Panc1 (cell line): Measurements from ENCODE around the gene ZNF212. TPM values are rescaled to one million over a fixed set of nuclear protein-coding genes. Genes with fewer than 3 reads are reported as not detected.

Experiments used
- ATAC-seq: fragments of 200-7000 bp; cut with Tn5 transposase; 2 replicates; pipeline ENCODE4 v1.9.1; 2020; ENCODE audit warnings: mild to moderate bottlenecking, moderate library complexity
- BruUV-seq: library from RNA; stranded (reverse); fragments of 400-500 nt; replicated peaks from 2 replicates; lab custom pipeline; 2021; lab: Mats Ljungman, UMichigan
- CTCF ChIA-PET: fragments of 300-600 bp; sonication (Branson Sonifier 250); formaldehyde crosslinking; loops from one replicate; lab custom pipeline; 2022; ENCODE audit warnings: antibody characterized with exemption; lab: Charles Lee
- POLR2A ChIA-PET: fragments of 300-600 bp; sonication (Branson Sonifier 250); formaldehyde crosslinking; loops from one replicate; lab custom pipeline; 2022; ENCODE audit warnings: antibody characterized with exemption; lab: Charles Lee
- DNase-seq: peaks from one replicate; pipeline ENCODE4 v3.0.0-alpha.2; 2010; ENCODE audit warnings: low read depth, low spot score
- H3K27ac ChIP-seq: 2 replicates; pipeline ENCODE4 v1.5.1; 2011; ENCODE audit warnings: mild to moderate bottlenecking, low read length, inconsistent platforms
- H3K27me3 ChIP-seq: fragments of 200-500 bp; sonication (Bioruptor generic); 2 replicates; pipeline ENCODE4 v1.6.0; 2014; ENCODE audit warnings: low read length, inconsistent platforms; ENCODE audit not compliant: control insufficient read depth, insufficient read depth
- H3K36me3 ChIP-seq: fragments of 200-500 bp; sonication (Bioruptor generic); 2 replicates; pipeline ENCODE4 v1.5.1; 2014; ENCODE audit warnings: inconsistent platforms, mild to moderate bottlenecking, low read length, moderate library complexity; ENCODE audit not compliant: control insufficient read depth, insufficient read depth
- H3K4me1 ChIP-seq: 2 replicates; pipeline ENCODE4 v1.5.1; 2011; ENCODE audit warnings: inconsistent platforms, mild to moderate bottlenecking, low read length, moderate library complexity; ENCODE audit not compliant: control insufficient read depth, insufficient read depth
- H3K4me3 ChIP-seq, 2 experiments: 2 replicates each; pipeline ENCODE4 v1.5.1; 2011 to 2012; ENCODE audit warnings: low read depth in 2 of 2, low read length in 2 of 2, mild to moderate bottlenecking in 2 of 2, inconsistent platforms in 1 of 2, moderate library complexity in 1 of 2
- H3K9me3 ChIP-seq: fragments of 200-500 bp; sonication (Bioruptor generic); 2 replicates; pipeline ENCODE4 v1.5.1; 2014; ENCODE audit warnings: low read depth, mild to moderate bottlenecking, inconsistent platforms, low read length, moderate library complexity; ENCODE audit not compliant: control insufficient read depth, insufficient read depth
- CTCF ChIP-seq: fragments of 450-650 bp; IDR thresholded peaks from 2 replicates; pipeline ENCODE4 v1.5.1; 2017; ENCODE audit warnings: mild to moderate bottlenecking
- POLR2AphosphoS5 ChIP-seq: IDR thresholded peaks from 2 replicates; pipeline ENCODE4 v1.6.1; 2012; ENCODE audit warnings: mild to moderate bottlenecking, low read depth, low read length, moderate library complexity
- REST ChIP-seq, 2 experiments: IDR thresholded peaks; 2 replicates each; pipeline ENCODE4 v1.6.1; 2011 to 2012; ENCODE audit warnings: low read depth in 2 of 2, control low read depth in 1 of 2, low read length in 1 of 2, mild to moderate bottlenecking in 1 of 2, moderate library complexity in 1 of 2; ENCODE audit not compliant: insufficient read depth in 1 of 2
- SIN3A ChIP-seq: IDR thresholded peaks from 2 replicates; pipeline ENCODE4 v1.6.1; 2012; ENCODE audit warnings: low read depth, mild to moderate bottlenecking, low read length, moderate library complexity, borderline replicate concordance; ENCODE audit not compliant: insufficient read depth
- TCF7L2 ChIP-seq: IDR thresholded peaks from 2 replicates; pipeline ENCODE4 v1.6.1; 2011; ENCODE audit warnings: mild to moderate bottlenecking, low read depth, low read length, inconsistent platforms
- in situ Hi-C: cut with HindIII; loops from 2 replicates; pipeline ENCODE4 v1.10.0; 2016; ENCODE audit warnings: low sequenced_read_pairs, low pct_unique_long_range_greater_than_20kb
- intact Hi-C: fragments of 100-400 bp; cut with micrococcal nuclease; formaldehyde crosslinking; loops from one replicate; pipeline ENCODE4 v1.10.0; 2022; ENCODE audit not compliant: unreplicated experiment
- total RNA-seq: library from RNA; stranded (reverse); gene quantifications from one replicate; pipeline ENCODE4 v1.2.1, GENCODE V29; 2021; ENCODE audit not compliant: unreplicated experiment

Gene ZNF212
- total RNA-seq, 1 experiment from 2014 or later, result 11.3 TPM

GRCh38 chr7:149220534-149220933, 18.9 kb upstream of the ZNF212 start:
- no peaks in the 10 kb centered on the region for H3K27me3 ChIP-seq
- H3K9me3 ChIP-seq, result no peaks in the 10 kb centered on the region
- in situ Hi-C loops, result no loop called here
- TF ChIP-seq POLR2AphosphoS5 (no peak), TCF7L2 (no peak), REST (IDR thresholded peaks at IDR 0.05; ENCODE audit: insufficient read depth in 1 of 2, low read depth in 2 of 2, low read length in 1 of 2) (no peak), CTCF (no peak), SIN3A (no peak)
- H3K27ac ChIP-seq, result no peak overlapping the region
- DNase-seq (no peak), ATAC-seq (no peak)
- no TSS peak for BruUV-seq
- no peaks in the 10 kb centered on the region for H3K4me1 ChIP-seq
- ChIA-PET CTCF (no interaction called here), POLR2A (no interaction called here)
- intact Hi-C loops, result no loop called here
- H3K4me3 ChIP-seq, result no peak overlapping the region
- peaks cover 3% of the 10 kb centered on the region; the same call in 1 of the 2 replicates for H3K36me3 ChIP-seq

GRCh38 chr7:149223176-149223575, 16.3 kb upstream of the ZNF212 start:
- H3K36me3 ChIP-seq, result no peaks in the 10 kb centered on the region
- ChIA-PET CTCF (no interaction called here), POLR2A (no interaction called here)
- no peak for ATAC-seq
- TF ChIP-seq REST (IDR thresholded peaks at IDR 0.05; ENCODE audit: insufficient read depth in 1 of 2, low read depth in 2 of 2, low read length in 1 of 2) (no peak), CTCF (no peak), SIN3A (no peak), POLR2AphosphoS5 (no peak)
- in situ Hi-C loops, result no loop called here
- DNase-seq, result no peak
- H3K4me3 ChIP-seq, result no peak overlapping the region
- H3K9me3 ChIP-seq, result no peaks in the 10 kb centered on the region
- intact Hi-C loops, result no loop called here
- H3K27me3 ChIP-seq, result no peaks in the 10 kb centered on the region
- no TSS peak for BruUV-seq
- no peaks in the 10 kb centered on the region for H3K4me1 ChIP-seq
- no peak overlapping the region for H3K27ac ChIP-seq
